Raji (cell line): ENCODE data around the gene COL24A1.

ENCODE experiments used
- POLR2A ChIP-seq: IDR thresholded peaks from 2 replicates; pipeline ENCODE4 v1.6.1; 2011; ENCODE audit warnings: low read depth, low read length, control low read depth; ENCODE audit not compliant: insufficient read depth

Gene COL24A1

GRCh38 chr1:86119214-86119764 is 37.3 kb downstream of the COL24A1 start:
- no peak for TF ChIP-seq POLR2A

- no peak for TF ChIP-seq POLR2A
These were observed 41.7 kb downstream of the COL24A1 start for GRCh38 chr1:86114816-86115400.

DNA sequence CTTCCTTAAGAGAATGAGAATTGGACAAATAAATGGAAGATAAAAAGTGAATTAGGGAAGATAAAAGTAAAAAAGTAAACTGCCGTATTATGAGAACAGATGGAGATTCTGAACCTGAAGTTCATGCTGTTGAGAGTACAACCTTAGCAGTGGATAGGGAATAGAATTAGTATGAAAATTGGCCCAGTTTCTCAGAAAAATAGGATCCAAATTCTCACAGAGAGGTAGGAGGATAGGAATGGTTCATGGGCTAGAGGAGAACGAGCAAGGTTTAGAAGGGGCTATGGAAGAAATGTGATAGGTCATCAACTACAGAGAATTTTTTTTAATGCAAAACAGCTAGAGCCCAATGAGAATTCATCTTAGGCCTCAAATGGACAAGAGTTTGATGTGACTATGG is 42.3 kb downstream of the COL24A1 start:
- no peak for TF ChIP-seq POLR2A

DNA sequence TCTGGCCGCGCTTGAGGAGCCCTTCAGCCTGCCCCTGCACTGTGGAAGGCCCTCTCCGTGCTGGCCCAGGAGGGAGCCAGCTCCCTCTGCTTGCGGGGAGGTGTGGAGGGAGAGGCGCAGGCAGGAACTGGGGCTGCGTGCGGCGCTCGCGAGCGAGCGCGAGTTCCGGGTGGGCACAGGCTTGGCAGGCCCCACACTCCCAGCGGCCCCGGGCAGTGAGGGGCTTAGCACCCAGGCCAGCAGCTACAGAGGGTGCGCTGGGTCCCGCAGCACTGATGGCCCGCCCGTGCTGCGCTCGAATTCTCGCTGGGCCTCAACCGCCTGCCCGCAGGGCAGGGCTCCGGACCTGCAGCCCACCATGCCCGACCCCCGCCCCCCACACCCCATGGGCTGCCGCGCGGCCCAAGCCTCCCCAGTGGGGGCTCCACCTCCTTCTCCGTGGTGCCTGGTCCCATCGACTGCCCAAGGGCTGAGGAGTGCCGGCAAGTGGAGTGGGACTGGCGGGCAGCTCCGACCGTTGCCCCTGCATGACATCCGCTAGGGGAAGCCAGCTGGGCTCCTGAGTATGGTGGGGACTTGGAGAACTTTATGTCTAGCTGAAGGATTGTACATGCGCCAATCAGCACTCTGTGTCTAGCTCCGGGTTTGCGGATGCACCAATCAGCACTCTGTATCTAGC is 46.0 kb downstream of the COL24A1 start:
- TF ChIP-seq POLR2A = no peak

GRCh38 chr1:86105533-86105866 is 51.1 kb downstream of the COL24A1 start:
- no peak for TF ChIP-seq POLR2A

GRCh38 chr1:86104606-86105532 is 51.7 kb downstream of the COL24A1 start:
- no peak for TF ChIP-seq POLR2A

- TF ChIP-seq POLR2A = no peak
These were observed 55.0 kb downstream of the COL24A1 start for GRCh38 chr1:86101616-86102015.

DNA sequence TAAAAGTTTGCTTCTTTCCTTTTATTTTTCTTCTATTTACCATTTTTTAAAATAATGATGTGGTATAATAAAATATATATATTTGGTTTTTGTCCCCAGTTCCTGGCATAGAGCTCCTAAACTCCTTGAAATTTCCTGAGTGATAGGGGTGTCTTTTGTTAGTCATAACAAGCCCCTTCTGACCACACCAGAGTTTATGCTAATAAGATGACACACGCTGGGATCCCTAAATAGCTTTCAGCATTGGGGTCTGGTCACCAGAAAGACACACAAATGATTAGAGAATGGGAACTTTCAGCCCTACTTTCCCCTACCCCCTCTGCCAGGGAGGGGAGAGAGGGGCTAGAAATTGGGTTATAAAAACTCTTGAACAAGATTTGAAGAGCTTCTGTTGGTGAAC is 56.2 kb downstream of the COL24A1 start:
- TF ChIP-seq POLR2A = no peak

- no peak for TF ChIP-seq POLR2A
These were observed 66.8 kb downstream of the COL24A1 start for GRCh38 chr1:86089765-86090164.

DNA sequence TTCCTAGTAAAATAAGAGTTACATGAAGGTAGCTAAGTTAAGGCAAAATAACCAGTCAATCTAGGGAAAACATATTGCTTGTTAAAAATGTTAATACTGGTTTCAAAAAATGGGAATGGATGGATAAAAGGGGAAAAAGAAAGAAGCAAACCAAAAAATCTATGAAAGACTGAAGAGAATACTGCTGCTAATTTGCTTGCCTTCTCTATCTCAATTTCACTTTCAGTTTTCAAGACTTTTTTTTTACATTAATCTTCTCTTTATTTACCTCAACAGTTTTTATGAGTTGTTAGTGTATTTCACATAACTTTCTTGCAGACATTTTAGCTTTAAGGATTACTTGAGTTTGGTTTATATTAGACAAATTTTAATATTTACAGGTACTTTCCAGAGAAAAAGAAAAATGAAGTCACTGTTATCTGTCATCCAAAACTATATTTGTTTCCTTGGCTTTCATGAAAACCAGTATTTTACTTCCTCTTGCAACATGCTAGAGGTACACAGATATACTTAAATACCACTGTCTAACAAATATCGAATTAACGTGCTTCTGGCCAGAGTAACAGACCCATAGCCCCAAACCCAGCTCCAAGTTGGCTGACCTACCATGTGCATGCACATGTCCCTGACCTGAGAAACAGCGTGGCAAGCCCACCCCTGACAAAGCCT is 70.7 kb downstream of the COL24A1 start:
- TF ChIP-seq POLR2A = no peak

GRCh38 chr1:86084998-86085397 is 71.6 kb downstream of the COL24A1 start:
- TF ChIP-seq POLR2A = no peak

GRCh38 chr1:86082183-86082582 is 74.4 kb downstream of the COL24A1 start:
- no peak for TF ChIP-seq POLR2A

- no peak for TF ChIP-seq POLR2A
These were observed 86.8 kb downstream of the COL24A1 start for GRCh38 chr1:86069757-86070145.

GRCh38 chr1:86068841-86069756 is 87.5 kb downstream of the COL24A1 start:
- TF ChIP-seq POLR2A = no peak

DNA sequence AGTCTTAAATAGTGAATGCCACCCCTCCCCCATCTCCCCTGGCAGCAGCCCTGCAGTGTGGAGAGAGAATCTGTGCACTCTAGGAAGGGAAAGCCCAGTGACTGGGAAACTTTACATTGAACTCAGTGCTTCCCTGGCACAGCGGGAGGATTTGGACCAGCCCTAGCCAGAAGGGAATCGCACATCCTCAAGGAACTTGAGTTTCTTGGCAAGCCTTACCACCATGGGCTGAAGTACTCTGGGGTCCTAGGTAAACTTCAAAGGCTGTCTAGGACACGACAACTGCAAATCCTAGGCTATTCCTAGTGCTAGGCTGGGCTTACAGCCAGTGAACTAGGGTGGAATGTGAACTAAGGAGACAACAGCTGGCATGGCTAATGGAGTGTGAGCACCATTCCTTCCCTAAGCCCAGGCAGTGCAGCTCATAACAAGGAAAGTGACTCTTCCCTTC is 88.3 kb downstream of the COL24A1 start:
- no peak for TF ChIP-seq POLR2A

- no peak for TF ChIP-seq POLR2A
These were observed 88.9 kb downstream of the COL24A1 start for GRCh38 chr1:86067626-86068025.
